ENCODE measurements around the gene RPS14. TPM values are rescaled to one million over a fixed set of nuclear protein-coding genes. Genes with fewer than 3 reads are reported as not detected.
A peak's percentile ranks its signal among the peaks of the same experiment; 100 is the strongest.
"Not testable (repeated sequence)": the region's sequence is repeated elsewhere in the genome, so short reads cannot be mapped to it uniquely, and the experiment has no call there.

Gene RPS14
- total and polyA plus RNA-seq, 10 of the 15 experiments (the other 5 are each of a cell fraction or from before 2014, with no cell fraction given), result 2,295 to 4,047 (median 2,787) TPM

DNA sequence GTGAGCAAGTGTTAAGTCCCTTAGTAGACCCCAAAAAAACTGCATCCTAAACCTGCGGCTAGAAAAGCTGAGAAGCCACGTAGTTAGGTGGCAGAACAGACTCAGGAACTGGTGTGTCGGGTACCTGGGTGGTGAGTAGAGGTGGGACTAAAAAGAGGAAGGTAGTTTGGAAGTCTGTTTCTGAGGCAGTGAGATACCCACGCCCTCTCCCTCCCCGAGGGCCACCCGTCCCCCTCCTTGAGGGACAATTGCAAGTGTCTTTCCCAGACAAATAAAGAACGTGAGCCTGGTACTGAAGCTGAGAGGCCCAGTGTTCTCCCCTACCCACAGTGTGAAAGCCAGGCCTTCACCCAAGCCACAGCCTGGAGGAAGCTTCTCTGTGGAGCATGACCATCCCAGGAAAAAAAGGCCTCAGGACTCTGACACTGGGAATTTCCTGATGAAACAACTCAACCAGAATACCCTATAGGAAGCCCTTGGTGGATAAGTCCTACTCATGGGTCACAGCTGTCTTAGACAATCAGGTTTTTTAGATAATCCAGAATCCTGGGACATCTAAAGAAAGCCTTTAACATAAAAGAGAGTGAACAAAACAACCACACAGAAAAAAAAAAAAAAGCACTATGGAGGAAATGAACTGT, 29.8 kb downstream of the RPS14 start (continued):
- TF ChIP-seq GATAD2B (conservative IDR thresholded peaks at IDR 0.05; ENCODE audit: low read depth) (peak; percentile 64; the same call in 1 of the 2 replicates), IKZF1 (conservative IDR thresholded peaks at IDR 0.05) (peak; percentile 73)

DNA sequence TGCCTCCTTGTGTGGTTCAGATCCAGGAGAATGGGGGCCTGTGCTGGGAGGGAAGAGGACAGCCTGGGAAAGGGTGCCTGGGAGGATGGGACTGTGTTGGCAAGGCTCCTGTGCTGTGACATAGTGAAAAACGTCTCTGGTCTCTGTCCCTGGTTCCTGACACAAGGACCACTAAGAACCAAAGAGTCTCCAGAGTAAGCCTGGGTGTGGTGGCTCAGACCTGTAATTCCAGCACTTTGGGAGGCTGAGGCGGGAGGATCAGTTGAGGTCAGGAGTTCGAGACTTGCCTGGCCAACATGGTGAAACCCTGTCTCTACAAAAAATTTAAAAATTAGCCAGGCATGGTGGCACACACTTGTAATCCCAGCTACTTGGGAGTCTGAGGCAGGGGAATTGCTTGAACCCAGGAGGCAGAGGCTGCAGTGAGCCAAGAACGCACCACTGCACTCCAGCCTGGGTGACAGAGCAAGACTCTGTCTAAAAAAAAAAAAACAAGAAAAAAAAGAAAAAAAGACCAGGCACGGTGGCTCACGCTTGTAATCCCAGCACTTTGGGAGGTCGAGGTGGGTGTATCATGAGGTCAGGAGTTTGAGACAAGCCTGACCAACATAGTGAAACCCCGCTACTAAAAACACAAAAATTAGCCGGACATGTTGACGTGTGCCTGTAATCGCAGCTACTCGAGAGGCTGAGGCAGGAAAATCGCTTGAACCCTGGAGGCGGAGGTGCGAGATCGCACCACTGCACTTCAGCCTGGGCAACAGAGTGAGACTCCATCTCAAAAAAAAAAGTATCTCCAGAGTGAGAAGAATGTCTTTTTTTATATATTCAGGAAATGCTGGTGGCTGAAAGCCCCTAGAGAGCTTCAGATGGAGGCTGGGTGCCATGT, 35.4 kb downstream of the RPS14 start:
- ChIA-PET RAD21 (ENCODE audit: unreplicated experiment) (interaction anchor here (1.2 to 5.3 kb wide), 5 partner anchors 9 to 75 kb away, joined by 3 to 49 read pairs (median 4); no protein-coding TSS in a partner anchor), CTCF (interaction anchor here (1.0 to 3.3 kb wide), 3 partner anchors 16 to 36 kb away, joined by 3 to 14 read pairs (median 10); no protein-coding TSS in a partner anchor), SMC1A (ENCODE audit: uncharacterized antibody, unreplicated experiment) (interaction anchor here (1.0 to 1.8 kb wide), 6 partner anchors 9 to 36 kb away, joined by 3 to 4 read pairs (median 3); no protein-coding TSS in a partner anchor), POLR2A (interaction anchor here (0.8 to 5.0 kb wide), 9 partner anchors 8 to 212 kb away, joined by 3 to 44 read pairs (median 9); no protein-coding TSS in a partner anchor)
- H3K36me3 ChIP-seq (ENCODE audit: control insufficient read depth in 2 of 2, insufficient read depth in 2 of 2, low read length in 1 of 2); in situ Hi-C loops (cut with MboI); FAIRE-seq; BruUV-seq (replicated peaks); ATAC-seq; H3K27me3 ChIP-seq (replicated peaks in 1 of 2; ENCODE audit: control insufficient read depth in 2 of 2, insufficient read depth in 2 of 2, low read length in 1 of 2); H3K9me3 ChIP-seq (replicated peaks; ENCODE audit: control insufficient read depth, insufficient read depth, low read length); DNase-seq (ENCODE audit: low read depth, low spot score); H4K20me1 ChIP-seq (ENCODE audit: control insufficient read depth, insufficient read depth): not testable (repeated sequence)
- H2AFZ ChIP-seq (ENCODE audit: control insufficient read depth, low read depth, low read length), result peak overlapping the region; percentile 61
- intact Hi-C loops (cut with micrococcal nuclease; ENCODE audit: unreplicated experiment), result loop anchor here (2.0 to 10.0 kb wide), 3 partner anchors 35 to 1609 kb away; partner anchors contain the start of genes ANXA6 and RPS14
- peak overlapping the region; percentile 12; the same call in 1 of the 2 replicates for H3K4me3 ChIP-seq
- peak overlapping the region; percentile 75 for H3K4me2 ChIP-seq (ENCODE audit: control insufficient read depth, insufficient read depth)
- peak overlapping the region; percentile 100 for H3K27ac ChIP-seq (ENCODE audit: control insufficient read depth, insufficient read depth)
- H3K79me2 ChIP-seq (ENCODE audit: control insufficient read depth, insufficient read depth, low read length), result peaks cover 53% of the 10 kb centered on the region
- H3K9ac ChIP-seq (ENCODE audit: control insufficient read depth, insufficient read depth, low read length), result peak overlapping the region; percentile 91
- H3K4me1 ChIP-seq (ENCODE audit: control insufficient read depth, insufficient read depth, low read length), result peaks cover 34% of the 10 kb centered on the region
- WGBS (ENCODE audit: insufficient coverage, insufficient replicate concordance, low lambda C conversion rate, missing lambda C conversion rate), result 9% methylated on average over 16 of the region's 16 CpGs
- TF ChIP-seq BHLHE40 (IDR thresholded peaks at IDR 0.05; ENCODE audit: borderline replicate concordance in 1 of 2, low read depth in 2 of 2, low read length in 1 of 2), result 0 out of 4 replicates have a peak, but pooled peaks of 1 of the 2 experiments have one; percentile 4
- TF ChIP-seq NR2F1 (conservative IDR thresholded peaks at IDR 0.05), result 0 out of 2 replicates have a peak, but pooled peaks have one; percentile 17
- 0 out of 2 replicates have a peak, but pooled peaks have one; percentile 2 for TF ChIP-seq POLR2AphosphoS5 (IDR thresholded peaks at IDR 0.05; ENCODE audit: low read length)
- peak; percentile 83 for TF ChIP-seq NBN (IDR thresholded peaks at IDR 0.05)
- TF ChIP-seq IKZF1 (conservative IDR thresholded peaks at IDR 0.05), result 0 out of 2 replicates have a peak, but pooled peaks have one; percentile 3
- peak; percentile 51; the same call in 1 of the 2 replicates for TF ChIP-seq ATF7 (IDR thresholded peaks at IDR 0.05; ENCODE audit: low read depth)
- peak; percentile 89 for TF ChIP-seq HDGF (IDR thresholded peaks at IDR 0.05)
- TF ChIP-seq YY1 (IDR thresholded peaks at IDR 0.05; ENCODE audit: low read depth, low read length), result 0 out of 2 replicates have a peak, but pooled peaks have one; percentile 17
- peak; percentile 25; the same call in 1 of the 2 replicates for TF ChIP-seq CREM (IDR thresholded peaks at IDR 0.05; ENCODE audit: low read depth)
- TF ChIP-seq, protein P1, sequence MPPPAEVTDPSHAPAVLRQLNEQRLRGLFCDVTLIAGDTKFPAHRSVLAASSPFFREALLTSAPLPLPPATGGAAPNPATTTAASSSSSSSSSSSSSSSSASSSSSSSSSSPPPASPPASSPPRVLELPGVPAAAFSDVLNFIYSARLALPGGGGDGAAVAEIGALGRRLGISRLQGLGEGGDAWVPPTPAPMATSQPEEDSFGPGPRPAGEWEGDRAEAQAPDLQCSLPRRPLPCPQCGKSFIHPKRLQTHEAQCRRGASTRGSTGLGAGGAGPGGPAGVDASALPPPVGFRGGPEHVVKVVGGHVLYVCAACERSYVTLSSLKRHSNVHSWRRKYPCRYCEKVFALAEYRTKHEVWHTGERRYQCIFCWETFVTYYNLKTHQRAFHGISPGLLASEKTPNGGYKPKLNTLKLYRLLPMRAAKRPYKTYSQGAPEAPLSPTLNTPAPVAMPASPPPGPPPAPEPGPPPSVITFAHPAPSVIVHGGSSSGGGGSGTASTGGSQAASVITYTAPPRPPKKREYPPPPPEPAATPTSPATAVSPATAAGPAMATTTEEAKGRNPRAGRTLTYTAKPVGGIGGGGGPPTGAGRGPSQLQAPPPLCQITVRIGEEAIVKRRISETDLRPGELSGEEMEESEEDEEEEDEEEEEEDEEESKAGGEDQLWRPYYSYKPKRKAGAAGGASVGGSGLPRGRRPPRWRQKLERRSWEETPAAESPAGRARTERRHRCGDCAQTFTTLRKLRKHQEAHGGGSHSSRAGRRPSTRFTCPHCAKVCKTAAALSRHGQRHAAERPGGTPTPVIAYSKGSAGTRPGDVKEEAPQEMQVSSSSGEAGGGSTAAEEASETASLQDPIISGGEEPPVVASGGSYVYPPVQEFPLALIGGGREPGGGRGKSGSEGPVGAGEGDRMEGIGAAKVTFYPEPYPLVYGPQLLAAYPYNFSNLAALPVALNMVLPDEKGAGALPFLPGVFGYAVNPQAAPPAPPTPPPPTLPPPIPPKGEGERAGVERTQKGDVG (CRISPR knock-in tag; IDR thresholded peaks at IDR 0.05), result 0 out of 2 replicates have a peak, but pooled peaks have one; percentile 10
- peak; percentile 29; the same call in 1 of the 2 replicates for TF ChIP-seq MTA2 (IDR thresholded peaks at IDR 0.05; ENCODE audit: low read depth)
- TF ChIP-seq LARP7 (IDR thresholded peaks at IDR 0.05), result 0 out of 2 replicates have a peak, but pooled peaks have one; percentile 34

Data from GM12878 (cell line).